GM23338 (cell line): ENCODE results near the gene PER3. TPM values are rescaled to one million over a fixed set of nuclear protein-coding genes. Genes with fewer than 3 reads are reported as not detected.

Experiments used
- ATAC-seq: fragments of 200-7000 bp; cut with Tn5 transposase; 3 replicates; pipeline ENCODE4 v1.9.1; 2020
- DNase-seq: peaks from one replicate; pipeline ENCODE4 v3.0.0-alpha.2; 2015; ENCODE audit warnings: low spot score
- H2AFZ ChIP-seq: fragments of 200-600 bp; sonication (generic); 2 replicates; pipeline ENCODE4 v1.8.0; 2016; ENCODE audit warnings: antibody characterized with exemption, mild to moderate bottlenecking, moderate library complexity
- H3F3A ChIP-seq: fragments of 200-600 bp; sonication (generic); replicated peaks from 2 replicates; pipeline ENCODE4 v1.8.0; 2017; ENCODE audit warnings: antibody characterized with exemption, mixed run types, low read depth
- H3K27ac ChIP-seq: fragments of 200-600 bp; sonication (generic); 2 replicates; pipeline ENCODE4 v1.6.1; 2016; ENCODE audit warnings: low read depth
- H3K27me3 ChIP-seq: fragments of 200-600 bp; sonication (generic); 2 replicates; pipeline ENCODE4 v1.8.0; 2016; ENCODE audit warnings: mild to moderate bottlenecking, mixed run types, moderate library complexity; ENCODE audit not compliant: insufficient read depth
- H3K36me3 ChIP-seq: fragments of 200-600 bp; sonication (generic); 2 replicates; pipeline ENCODE4 v1.8.0; 2016; ENCODE audit warnings: mild to moderate bottlenecking; ENCODE audit not compliant: insufficient read depth
- H3K4me1 ChIP-seq: fragments of 200-600 bp; sonication (generic); 2 replicates; pipeline ENCODE4 v1.8.0; 2016; ENCODE audit warnings: mild to moderate bottlenecking, moderate library complexity; ENCODE audit not compliant: insufficient read depth
- H3K4me2 ChIP-seq: fragments of 200-600 bp; sonication (generic); 2 replicates; pipeline ENCODE4 v1.7.1; 2017; ENCODE audit warnings: mixed run types
- H3K4me3 ChIP-seq: fragments of 200-600 bp; sonication (generic); 2 replicates; pipeline ENCODE4 v1.6.1; 2016; ENCODE audit warnings: mixed run types
- H3K79me2 ChIP-seq: fragments of 200-600 bp; sonication (generic); replicated peaks from 2 replicates; pipeline ENCODE4 v1.8.0; 2017; ENCODE audit warnings: mild to moderate bottlenecking; ENCODE audit not compliant: insufficient read depth
- H3K9me2 ChIP-seq: fragments of 200-600 bp; sonication (generic); 2 replicates; pipeline ENCODE4 v1.8.0; 2017; ENCODE audit not compliant: insufficient read depth
- H4K20me1 ChIP-seq: fragments of 200-600 bp; sonication (generic); replicated peaks from 2 replicates; pipeline ENCODE4 v1.8.0; 2017; ENCODE audit warnings: mild to moderate bottlenecking; ENCODE audit not compliant: insufficient read depth
- H3K27ac Mint-ChIP-seq: 2 replicates; pipeline ENCODE4 v1.8.0; 2020; ENCODE audit warnings: inconsistent platforms, mild to moderate bottlenecking, moderate library complexity, mixed read lengths
- H3K27me3 Mint-ChIP-seq: 3 replicates; pipeline ENCODE4 v1.8.0; 2022; ENCODE audit warnings: low read depth, mild to moderate bottlenecking, moderate library complexity, mixed read lengths, inconsistent platforms; ENCODE audit not compliant: insufficient read depth, poor library complexity
- H3K36me3 Mint-ChIP-seq: 3 replicates; pipeline ENCODE4 v1.8.0; 2021; ENCODE audit warnings: low read depth, mild to moderate bottlenecking, inconsistent platforms, moderate library complexity, mixed read lengths
- H3K4me1 Mint-ChIP-seq: 3 replicates; pipeline ENCODE4 v1.8.0; 2020; ENCODE audit warnings: mild to moderate bottlenecking, inconsistent platforms, mixed read lengths
- H3K4me3 Mint-ChIP-seq: 3 replicates; pipeline ENCODE4 v1.8.0; 2021; ENCODE audit warnings: moderate library complexity, mild to moderate bottlenecking, inconsistent platforms, mixed read lengths
- H3K9me3 Mint-ChIP-seq: 3 replicates; pipeline ENCODE4 v1.8.0; 2020; ENCODE audit warnings: moderate library complexity, mild to moderate bottlenecking, inconsistent platforms, mixed read lengths
- CREB1 ChIP-seq: fragments of 250-450 bp; sonication (Bioruptor Pico); IDR thresholded peaks from 2 replicates; pipeline ENCODE4 v1.5.0; 2020; ENCODE audit warnings: low read depth, mild to moderate bottlenecking, moderate library complexity
- CTCF ChIP-seq, 2 experiments: fragments of 200-600 bp in 1 of 2; sonication (generic) in 1 of 2; conservative IDR thresholded peaks; 2 replicates each; pipeline versions ENCODE4 v1.5.1 to v1.6.1; 2016 to 2017; ENCODE audit warnings: antibody characterized with exemption in 2 of 2, low read depth in 2 of 2, mild to moderate bottlenecking in 2 of 2, moderate library complexity in 1 of 2
- EZH2 ChIP-seq: fragments of 200-600 bp; sonication (generic); IDR thresholded peaks from one replicate; pipeline ENCODE4 v1.8.0; 2017; ENCODE audit warnings: antibody characterized with exemption, mild to moderate bottlenecking, low read depth; ENCODE audit not compliant: unreplicated experiment
- EZH2phosphoT487 ChIP-seq: fragments of 200-600 bp; sonication (generic); IDR thresholded peaks from one replicate; pipeline ENCODE4 v1.8.1; 2018; ENCODE audit warnings: antibody characterized with exemption; ENCODE audit not compliant: unreplicated experiment
- JUNB ChIP-seq: IDR thresholded peaks from one replicate; pipeline ENCODE4 v1.6.1; 2016; ENCODE audit warnings: antibody characterized with exemption; ENCODE audit not compliant: unreplicated experiment
- NANOG ChIP-seq: IDR thresholded peaks from 2 replicates; pipeline ENCODE4 v1.6.1; 2016; ENCODE audit warnings: antibody characterized with exemption, borderline replicate concordance
- POLR2AphosphoS5 ChIP-seq: IDR thresholded peaks from 2 replicates; pipeline ENCODE4 v1.6.1; 2016; ENCODE audit warnings: antibody characterized with exemption, low read depth
- REST ChIP-seq: IDR thresholded peaks from one replicate; pipeline ENCODE4 v1.6.1; 2018; ENCODE audit warnings: antibody characterized with exemption; ENCODE audit not compliant: unreplicated experiment
- STAT1 ChIP-seq: IDR thresholded peaks from one replicate; pipeline ENCODE4 v1.6.1; 2016; ENCODE audit warnings: antibody characterized with exemption; ENCODE audit not compliant: unreplicated experiment
- ZNF114 ChIP-seq: fragments of 250-450 bp; sonication (Bioruptor Pico); IDR thresholded peaks from 2 replicates; pipeline ENCODE4 v1.5.0; 2020; ENCODE audit warnings: mild to moderate bottlenecking, moderate library complexity
- ZNF331 ChIP-seq: fragments of 250-450 bp; sonication (Bioruptor Pico); IDR thresholded peaks from 2 replicates; pipeline ENCODE4 v1.5.0; 2020; ENCODE audit warnings: low read depth, mild to moderate bottlenecking, moderate library complexity
- ZNF462 ChIP-seq: fragments of 250-450 bp; sonication (Bioruptor Pico); IDR thresholded peaks from 2 replicates; pipeline ENCODE4 v1.5.0; 2020; ENCODE audit warnings: mild to moderate bottlenecking, moderate library complexity
- polyA plus RNA-seq: library from polyadenylated mRNA; unstranded; fragments of >200 nt; fragmentation: Nextera tagmentation; extraction: Ambion mirVana; gene quantifications from 2 replicates; pipeline ENCODE4 v1.2.1, GENCODE V29; 2016
- total RNA-seq: library from RNA; depleted of rRNA; stranded (reverse); fragments of >200 nt; shearing (Covaris generic); gene quantifications from 2 replicates; pipeline ENCODE4 v1.2.3, GENCODE V29; 2014
- TF ChIP-seq, protein P1 (sequence below): IDR thresholded peaks from 2 replicates; pipeline ENCODE4 v1.6.1; 2016; ENCODE audit warnings: antibody characterized with exemption

The PER3 gene
- total and polyA plus RNA-seq, 2 experiments from 2014 or later: 6.1 to 16.4 TPM

- H3F3A ChIP-seq: no peaks in the 10 kb centered on the region
- H3K27me3 Mint-ChIP-seq: no peaks in the 10 kb centered on the region
- no peak for DNase-seq
- no peaks in the 10 kb centered on the region for H3K36me3 Mint-ChIP-seq
- no peaks in the 10 kb centered on the region for H3K27me3 ChIP-seq
- H3K9me3 Mint-ChIP-seq: no peaks in the 10 kb centered on the region; the same call in 2 of the 3 replicates
- no peak overlapping the region for H3K27ac ChIP-seq
- peaks cover 6% of the 10 kb centered on the region for H3K9me2 ChIP-seq
- no peaks in the 10 kb centered on the region for H4K20me1 ChIP-seq
- TF ChIP-seq STAT1 (no peak), ZNF114 (CRISPR knock-in tag) (no peak), CTCF (conservative IDR thresholded peaks at IDR 0.05; ENCODE audit: low read depth in 2 of 2) (no peak), CREB1 (CRISPR knock-in tag) (no peak), JUNB (no peak), EZH2phosphoT487 (no peak), NANOG (no peak), REST (no peak), ZNF331 (CRISPR knock-in tag) (no peak), EZH2 (no peak), ZNF462 (no peak), POLR2AphosphoS5 (no peak)
- TF ChIP-seq, protein P1, sequence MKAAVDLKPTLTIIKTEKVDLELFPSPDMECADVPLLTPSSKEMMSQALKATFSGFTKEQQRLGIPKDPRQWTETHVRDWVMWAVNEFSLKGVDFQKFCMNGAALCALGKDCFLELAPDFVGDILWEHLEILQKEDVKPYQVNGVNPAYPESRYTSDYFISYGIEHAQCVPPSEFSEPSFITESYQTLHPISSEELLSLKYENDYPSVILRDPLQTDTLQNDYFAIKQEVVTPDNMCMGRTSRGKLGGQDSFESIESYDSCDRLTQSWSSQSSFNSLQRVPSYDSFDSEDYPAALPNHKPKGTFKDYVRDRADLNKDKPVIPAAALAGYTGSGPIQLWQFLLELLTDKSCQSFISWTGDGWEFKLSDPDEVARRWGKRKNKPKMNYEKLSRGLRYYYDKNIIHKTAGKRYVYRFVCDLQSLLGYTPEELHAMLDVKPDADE: no peak
- H3K4me1 Mint-ChIP-seq: no peaks in the 10 kb centered on the region
- H3K36me3 ChIP-seq: no peaks in the 10 kb centered on the region
- no peak overlapping the region for H3K4me3 ChIP-seq
- H3K4me2 ChIP-seq: no peak overlapping the region
- no peak overlapping the region for H3K27ac Mint-ChIP-seq
- no peak for ATAC-seq
- no peak overlapping the region for H3K4me3 Mint-ChIP-seq
- H3K79me2 ChIP-seq: no peaks in the 10 kb centered on the region
- no peaks in the 10 kb centered on the region for H3K4me1 ChIP-seq
- no peak overlapping the region for H2AFZ ChIP-seq
Measured at GRCh38 chr1:7873801-7874795, 90.0 kb downstream of the PER3 start.
